ENCODE results near the gene CCNC.
A peak's percentile ranks its signal among the peaks of the same experiment; 100 is the strongest.

- TF ChIP-seq CTCF (IDR thresholded peaks at IDR 0.05; ENCODE audit: insufficient read depth, low read depth, low read length) (no peak), EZH2 (IDR thresholded peaks at IDR 0.05; ENCODE audit: insufficient read depth, low read length) (peak; percentile 76)
These were observed 45.4 kb upstream of the CCNC start for GRCh38 chr6:99613705-99614429.

Measured in astrocyte (in vitro differentiated cells and primary cell).